CD14-positive monocyte (primary cell): ENCODE results near the gene PRXL2B. TPM values are rescaled to one million over a fixed set of nuclear protein-coding genes. Genes with fewer than 3 reads are reported as not detected.

Source experiments
- DNase-seq, 3 donors: peaks; one replicate each; pipeline ENCODE4 v3.0.0-alpha.2; 2011 to 2022
- H2AFZ ChIP-seq: 2 replicates; pipeline ENCODE4 v1.6.0; 2012; ENCODE audit warnings: mild to moderate bottlenecking, low read depth, low read length, inconsistent platforms; ENCODE audit not compliant: insufficient read depth, poor library complexity, severe bottlenecking
- H3K27ac ChIP-seq, 2 donors: 1 replicate in 1 of 2; 2 replicates in 1 of 2; pipeline ENCODE4 v1.5.1; 2012 to 2013; ENCODE audit warnings: low read length in 2 of 2, control low read depth in 1 of 2, inconsistent platforms in 1 of 2, low read depth in 1 of 2, mild to moderate bottlenecking in 1 of 2
- H3K27me3 ChIP-seq, 2 donors: one replicate each; pipeline versions ENCODE4 v1.6.0 to v1.6.1; 2011 to 2013; ENCODE audit warnings: low read length in 2 of 2; ENCODE audit not compliant: control insufficient read depth in 2 of 2, insufficient read depth in 2 of 2
- H3K36me3 ChIP-seq, 2 donors: replicated peaks in 1 of 2; 1 replicate in 1 of 2; 2 replicates in 1 of 2; pipeline versions ENCODE4 v1.5.1 to v1.6.1; 2012 to 2013; ENCODE audit warnings: low read length in 2 of 2, control low read depth in 1 of 2, inconsistent platforms in 1 of 2, mild to moderate bottlenecking in 1 of 2; ENCODE audit not compliant: insufficient read depth in 2 of 2, control insufficient read depth in 1 of 2
- H3K4me1 ChIP-seq, 2 donors: 1 replicate in 1 of 2; 2 replicates in 1 of 2; pipeline versions ENCODE4 v1.5.1 to v1.6.1; 2012 to 2013; ENCODE audit warnings: low read length in 2 of 2, control low read depth in 1 of 2, inconsistent platforms in 1 of 2, mild to moderate bottlenecking in 1 of 2, moderate library complexity in 1 of 2; ENCODE audit not compliant: insufficient read depth in 2 of 2, control insufficient read depth in 1 of 2
- H3K4me2 ChIP-seq: replicated peaks from 2 replicates; pipeline ENCODE3; 2012; ENCODE audit warnings: low read length, moderate library complexity, mild to moderate bottlenecking; ENCODE audit not compliant: poor library complexity, severe bottlenecking; ENCODE audit errors: extremely low read depth
- H3K4me3 ChIP-seq, 3 experiments: fragments of 200-600 bp in 1 of 3; sonication (generic) in 1 of 3; replicated peaks in 1 of 3; 1 replicate in 2 of 3; 2 replicates in 1 of 3; pipeline ENCODE4 v1.5.1; 2011 to 2013; ENCODE audit warnings: low read length in 3 of 3, mild to moderate bottlenecking in 3 of 3, control low read depth in 2 of 3, low read depth in 2 of 3, inconsistent platforms in 1 of 3, moderate library complexity in 1 of 3
- H3K79me2 ChIP-seq: 2 replicates; pipeline ENCODE4 v1.6.0; 2012; ENCODE audit warnings: mild to moderate bottlenecking, control low read depth, inconsistent platforms, low read length, moderate library complexity; ENCODE audit not compliant: insufficient read depth
- H3K9ac ChIP-seq: 2 replicates; pipeline ENCODE4 v1.6.0; 2017; ENCODE audit warnings: low read length, mild to moderate bottlenecking; ENCODE audit not compliant: insufficient read depth, poor library complexity, severe bottlenecking
- H3K9me3 ChIP-seq, 2 donors: replicated peaks in 1 of 2; 1 replicate in 1 of 2; 2 replicates in 1 of 2; pipeline versions ENCODE4 v1.5.1 to v1.6.1; 2012 to 2013; ENCODE audit warnings: low read length in 2 of 2, control low read depth in 1 of 2; ENCODE audit not compliant: control insufficient read depth in 1 of 2, insufficient read depth in 1 of 2
- H4K20me1 ChIP-seq: 2 replicates; pipeline ENCODE4 v1.6.0; 2012; ENCODE audit warnings: mild to moderate bottlenecking, low read length, control low read depth, moderate library complexity; ENCODE audit not compliant: insufficient read depth
- H3K27ac Mint-ChIP-seq, 7 donors: one replicate each; pipeline ENCODE4 v1.8.0; 2020; ENCODE audit warnings: mild to moderate bottlenecking in 7 of 7, mixed read lengths in 7 of 7, moderate library complexity in 6 of 7, inconsistent platforms in 2 of 7
- H3K27me3 Mint-ChIP-seq, 3 donors: one replicate each; pipeline ENCODE4 v1.8.0; 2021 to 2022; ENCODE audit warnings: low read depth in 3 of 3, mild to moderate bottlenecking in 3 of 3, mixed read lengths in 3 of 3, moderate library complexity in 3 of 3, inconsistent platforms in 1 of 3
- H3K36me3 Mint-ChIP-seq, 2 donors: one replicate each; pipeline ENCODE4 v1.8.0; 2020; ENCODE audit warnings: mixed read lengths in 2 of 2, inconsistent platforms in 1 of 2, mild to moderate bottlenecking in 1 of 2
- H3K4me1 Mint-ChIP-seq: one replicate; pipeline ENCODE4 v1.8.0; 2020; ENCODE audit warnings: mild to moderate bottlenecking, mixed read lengths
- H3K4me3 Mint-ChIP-seq, 2 donors: one replicate each; pipeline ENCODE4 v1.8.0; 2020; ENCODE audit warnings: mild to moderate bottlenecking in 2 of 2, mixed read lengths in 2 of 2, moderate library complexity in 1 of 2
- H3K9me3 Mint-ChIP-seq, 7 donors: one replicate each; pipeline ENCODE4 v1.8.0; 2020 to 2022; ENCODE audit warnings: mixed read lengths in 7 of 7, mild to moderate bottlenecking in 6 of 7, moderate library complexity in 6 of 7, inconsistent platforms in 2 of 7
- CTCF ChIP-seq: fragments of 200-600 bp; IDR thresholded peaks from one replicate; pipeline ENCODE4 v1.8.0; 2022; ENCODE audit warnings: antibody characterized with exemption, mild to moderate bottlenecking
- WGBS: methylation state at CpG from one replicate; pipeline ENCODE4 v1.1.5; 2013; ENCODE audit warnings: missing lambda C conversion rate; ENCODE audit not compliant: insufficient coverage; 5-methylcytosine and 5-hydroxymethylcytosine counted together
- intact Hi-C, 2 donors: fragments of 100-400 bp; cut with micrococcal nuclease; formaldehyde crosslinking; loops; one replicate each; pipeline versions ENCODE4 v1.15.0 to v1.15.1; 2023
- polyA plus RNA-seq, 3 donors: library from polyadenylated mRNA; depleted of rRNA in 1 of 3; unstranded in 2 of 3; stranded (reverse) in 1 of 3; fragments of 300-500 nt in 2 of 3; fragments of >200 nt in 1 of 3; fragmentation: Illumina TruSeq in 2 of 3; gene quantifications; 1 replicate in 2 of 3; 2 replicates in 1 of 3; pipeline ENCODE4 v1.2.3, GENCODE V29; 2012 to 2021

Gene PRXL2B
- polyA plus RNA-seq, 3 donors: 3.6 to 8.8 (median 6.0) TPM

- Histone ChIP-seq H3K4me3 (no peak overlapping the region), H3K9ac (no peak overlapping the region), H2AFZ (no peak overlapping the region), H3K79me2 (no peaks in the 10 kb centered on the region), H3K4me2 (no peak overlapping the region), H3K4me1 (peaks cover 0 to 2% of the 10 kb centered on the region in 2 donors), H4K20me1 (no peaks in the 10 kb centered on the region), H3K9me3 (no peaks in the 10 kb centered on the region), H3K27me3 (no peaks in the 10 kb centered on the region), H3K27ac (no peak overlapping the region), H3K36me3 (no peaks in the 10 kb centered on the region)
- no peak for DNase-seq
- Mint-ChIP-seq H3K27ac (peak overlapping the region in 1 of 7 donors; percentile 57), H3K36me3 (no peaks in the 10 kb centered on the region), H3K4me1 (no peaks in the 10 kb centered on the region), H3K4me3 (no peak overlapping the region), H3K27me3 (peaks cover 9 to 36% (median 12%) of the 10 kb centered on the region in 3 donors), H3K9me3 (peaks cover 0 to 14% (median 3%) of the 10 kb centered on the region in 7 donors)
- WGBS: 100% methylated on average over 1 of the region's 3 CpGs
- intact Hi-C loops: no loop called here
- no peak for TF ChIP-seq CTCF
Observed at GRCh38 chr1:2598329-2598931, 11.9 kb downstream of the PRXL2B start.

- Histone ChIP-seq H3K79me2 (no peaks in the 10 kb centered on the region), H3K27ac (no peak overlapping the region), H3K27me3 (no peaks in the 10 kb centered on the region), H3K4me1 (no peaks in the 10 kb centered on the region), H3K4me2 (no peak overlapping the region), H3K9ac (no peak overlapping the region), H4K20me1 (no peaks in the 10 kb centered on the region), H2AFZ (no peak overlapping the region), H3K36me3 (no peaks in the 10 kb centered on the region), H3K4me3 (no peak overlapping the region), H3K9me3 (no peaks in the 10 kb centered on the region)
- Mint-ChIP-seq H3K27me3 (peaks cover 7 to 23% (median 12%) of the 10 kb centered on the region in 3 donors), H3K27ac (no peak overlapping the region), H3K36me3 (no peaks in the 10 kb centered on the region), H3K4me3 (no peak overlapping the region), H3K4me1 (no peaks in the 10 kb centered on the region), H3K9me3 (peaks cover 0 to 14% (median 3%) of the 10 kb centered on the region in 7 donors)
- intact Hi-C loops: no loop called here
- DNase-seq: no peak
- TF ChIP-seq CTCF: no peak
- 90% methylated on average over 14 of the region's 18 CpGs for WGBS
Observed at GRCh38 chr1:2601721-2602303, 15.2 kb downstream of the PRXL2B start.
